HepG2 (cell line): ENCODE results near the gene TTC32. TPM values are rescaled to one million over a fixed set of nuclear protein-coding genes. Genes with fewer than 3 reads are reported as not detected.

Experiments used
- ATAC-seq: fragments of 200-7000 bp; cut with Tn5 transposase; 3 replicates; pipeline ENCODE4 v1.9.1; 2020; ENCODE audit warnings: mild to moderate bottlenecking, moderate library complexity
- BruUV-seq: library from RNA; stranded (reverse); fragments of 400-500 nt; replicated peaks from 2 replicates; lab custom pipeline; 2021; lab: Mats Ljungman, UMichigan
- CTCF ChIA-PET: fragments of 300-600 bp; formaldehyde crosslinking; extraction: SDS; loops from one replicate; lab custom pipeline; 2021; ENCODE audit warnings: low total read pairs, inconsistent platforms, low intra/inter-chr PET ratio; lab: Yijun Ruan, JAX
- POLR2A ChIA-PET: fragments of 350-600 bp; sonication (Branson Sonifier 250); formaldehyde crosslinking; loops from one replicate; lab custom pipeline; 2020; ENCODE audit warnings: antibody characterized with exemption, inconsistent platforms; lab: Yijun Ruan, JAX
- DNase-seq: peaks from one replicate; pipeline ENCODE4 v3.0.0-alpha.2; 2015; ENCODE audit warnings: low spot score
- FAIRE-seq: peaks from 3 replicates; lab custom pipeline; 2011; peaks lifted over from hg19 to GRCh38; lab: Jason Lieb, UNC
- H2AFZ ChIP-seq: one replicate; pipeline ENCODE4 v1.6.1; 2011; ENCODE audit warnings: low read length, inconsistent platforms
- H3K27ac ChIP-seq: fragments of 300-600 bp; 3 replicates; pipeline ENCODE4 v1.8.0; 2011; ENCODE audit warnings: mixed run types, mild to moderate bottlenecking, mixed read lengths, low read length, inconsistent platforms; ENCODE audit not compliant: insufficient read depth; ENCODE audit errors: extremely low read length
- H3K27me3 ChIP-seq, 2 experiments: fragments of 200-600 bp in 1 of 2; 2 replicates in 1 of 2; 3 replicates in 1 of 2; pipeline versions ENCODE4 v1.6.0 to v1.8.0; 2011; ENCODE audit warnings: low read length in 2 of 2, mild to moderate bottlenecking in 2 of 2, moderate library complexity in 2 of 2, inconsistent platforms in 1 of 2; ENCODE audit not compliant: insufficient read depth in 2 of 2, control insufficient read depth in 1 of 2
- H3K36me3 ChIP-seq, 2 experiments: fragments of 200-600 bp in 1 of 2; replicated peaks in 1 of 2; 2 replicates in 1 of 2; 3 replicates in 1 of 2; pipeline versions ENCODE4 v1.5.1 to v1.8.0; 2011; ENCODE audit warnings: low read length in 2 of 2, inconsistent platforms in 1 of 2; ENCODE audit not compliant: insufficient read depth in 2 of 2, control insufficient read depth in 1 of 2
- H3K4me1 ChIP-seq: 2 replicates; pipeline ENCODE4 v1.5.1; 2012; ENCODE audit warnings: low read length, inconsistent platforms; ENCODE audit not compliant: insufficient read depth
- H3K4me2 ChIP-seq: 2 replicates; pipeline ENCODE4 v1.6.0; 2011; ENCODE audit warnings: low read depth, low read length, inconsistent platforms
- H3K4me3 ChIP-seq, 3 experiments: fragments of 200-600 bp in 1 of 3; sonication (generic), shearing (Covaris generic) in 1 of 3; replicated peaks in 1 of 3; 2 replicates each; pipeline ENCODE4 v1.5.1; 2011 to 2016; ENCODE audit warnings: low read length in 3 of 3, inconsistent platforms in 2 of 3, low read depth in 2 of 3, mild to moderate bottlenecking in 2 of 3, control low read depth in 1 of 3, mixed read lengths in 1 of 3; ENCODE audit not compliant: insufficient read depth in 1 of 3
- H3K79me2 ChIP-seq: one replicate; pipeline ENCODE4 v1.6.1; 2011; ENCODE audit warnings: low read length, inconsistent platforms; ENCODE audit not compliant: insufficient read depth
- H3K9ac ChIP-seq: 2 replicates; pipeline ENCODE4 v1.6.0; 2011; ENCODE audit warnings: mild to moderate bottlenecking, low read depth, low read length, inconsistent platforms; ENCODE audit not compliant: insufficient read depth
- H3K9me3 ChIP-seq: 2 replicates; pipeline ENCODE4 v1.5.1; 2012; ENCODE audit warnings: mild to moderate bottlenecking, low read length
- H4K20me1 ChIP-seq: 2 replicates; pipeline ENCODE4 v1.6.0; 2011; ENCODE audit warnings: inconsistent platforms, mild to moderate bottlenecking, low read length, moderate library complexity; ENCODE audit not compliant: insufficient read depth
- ADNP ChIP-seq: sonication (generic); formaldehyde crosslinking; IDR thresholded peaks from 2 replicates; pipeline ENCODE4 v1.4.0; 2020; ENCODE audit warnings: missing genetic modification reagents
- DMTF1 ChIP-seq: sonication (generic); formaldehyde crosslinking; IDR thresholded peaks from 2 replicates; pipeline ENCODE4 v1.4.0; 2020; ENCODE audit warnings: mild to moderate bottlenecking, missing genetic modification reagents
- ERF ChIP-seq: IDR thresholded peaks from 2 replicates; pipeline ENCODE4 v1.6.1; 2018; ENCODE audit warnings: missing biosample characterization, missing genetic modification reagents
- GATAD1 ChIP-seq: IDR thresholded peaks from 2 replicates; pipeline ENCODE4 v1.6.1; 2016; ENCODE audit warnings: missing genetic modification reagents, missing compliant biosample characterization
- MAFF ChIP-seq: IDR thresholded peaks from 2 replicates; pipeline ENCODE4 v1.6.1; 2011; ENCODE audit warnings: low read depth, low read length, improper control_type of control experiment
- MTF1 ChIP-seq: sonication (generic); formaldehyde crosslinking; IDR thresholded peaks from 2 replicates; pipeline ENCODE4 v1.5.0; 2020; ENCODE audit warnings: missing genetic modification reagents
- RAD21 ChIP-seq: fragments of 450-650 bp; formaldehyde crosslinking; IDR thresholded peaks from 2 replicates; pipeline ENCODE4 v1.5.0; 2020; ENCODE audit warnings: mild to moderate bottlenecking
- SMAD1 ChIP-seq: sonication (generic); formaldehyde crosslinking; IDR thresholded peaks from 2 replicates; pipeline ENCODE4 v1.4.0; 2020; ENCODE audit warnings: missing genetic modification reagents, low read depth, mild to moderate bottlenecking, borderline replicate concordance
- ZBTB3 ChIP-seq: sonication (generic); formaldehyde crosslinking; IDR thresholded peaks from 2 replicates; pipeline ENCODE4 v1.4.0; 2020; ENCODE audit warnings: low read depth, mild to moderate bottlenecking, moderate library complexity, missing genetic modification reagents, borderline replicate concordance
- ZBTB43 ChIP-seq: sonication (generic); formaldehyde crosslinking; conservative IDR thresholded peaks from 2 replicates; pipeline ENCODE4 v1.4.0; 2020; ENCODE audit warnings: missing genetic modification reagents
- ZMAT5 ChIP-seq: sonication (generic); formaldehyde crosslinking; IDR thresholded peaks from 2 replicates; pipeline ENCODE4 v1.5.0; 2020; ENCODE audit warnings: mild to moderate bottlenecking, low read depth, missing genetic modification reagents, borderline replicate concordance
- ZNF549 ChIP-seq: sonication (generic); formaldehyde crosslinking; IDR thresholded peaks from 2 replicates; pipeline ENCODE4 v1.5.0; 2020; ENCODE audit warnings: missing genetic modification reagents
- ZNF75D ChIP-seq: sonication (generic); formaldehyde crosslinking; IDR thresholded peaks from 2 replicates; pipeline ENCODE4 v1.8.1; 2023; ENCODE audit warnings: missing genetic modification reagents, mild to moderate bottlenecking, borderline replicate concordance
- WGBS: methylation state at CpG from one replicate; pipeline ENCODE4 v1.1.6; 2017; ENCODE audit warnings: low lambda C conversion rate; 5-methylcytosine and 5-hydroxymethylcytosine counted together
- in situ Hi-C: cut with HindIII; loops from 2 replicates; pipeline ENCODE4 v1.10.0; 2017; ENCODE audit warnings: low pct_unique_long_range_greater_than_20kb; ENCODE audit not compliant: extremely low pct_ligation_motif_present
- intact Hi-C: fragments of 100-400 bp; cut with micrococcal nuclease; formaldehyde crosslinking; loops from one replicate; pipeline ENCODE4 v1.10.0; 2022; ENCODE audit not compliant: unreplicated experiment
- polyA plus RNA-seq, 8 experiments: library from polyadenylated mRNA; depleted of rRNA in 3 of 8; stranded (reverse) in 7 of 8; unstranded in 1 of 8; fragments of >200 nt; fragmentation: Illumina TruSeq in 4 of 8; extraction: Trizol in 4 of 8; gene quantifications; 2 replicates each; pipeline versions ENCODE4 v1.2.1 to v1.2.3, GENCODE V29; 2011 to 2016; ENCODE audit warnings: low read depth in 4 of 8, missing spikeins in 1 of 8, mixed read lengths in 1 of 8; ENCODE audit not compliant: insufficient read depth in 1 of 8
- total RNA-seq, 5 experiments: library from RNA; depleted of rRNA; stranded (reverse); fragments of >200 nt; fragmentation: Illumina TruSeq; extraction: Trizol; gene quantifications; 2 replicates each; pipeline ENCODE4 v1.2.3, GENCODE V29; 2016; ENCODE audit warnings: low read depth in 1 of 5

TTC32 gene
- total and polyA plus RNA-seq, 2 of the 13 experiments (the other 11 are each of a cell fraction or from before 2014, with no cell fraction given), result 21.6 to 38.3 TPM

- no peaks in the 10 kb centered on the region for H4K20me1 ChIP-seq
Observed at GRCh38 chr2:19865151-19865550, 36.6 kb downstream of the TTC32 start.

More at GRCh38 chr2:19865151-19865550, 36.6 kb downstream of the TTC32 start:
- 15% methylated on average over 2 of the region's 2 CpGs for WGBS
- ATAC-seq (no peak), FAIRE-seq (no peak), DNase-seq (no peak)
- H3K4me3 ChIP-seq, result no peak overlapping the region
- H2AFZ ChIP-seq, result no peak overlapping the region
- no peak overlapping the region for H3K4me2 ChIP-seq
- ChIA-PET POLR2A (interaction anchor here (1.1 kb wide), 1 partner anchor 518 kb away, joined by 3 read pairs; no protein-coding TSS in a partner anchor), CTCF (no interaction called here)
- peaks cover 39% of the 10 kb centered on the region for H3K4me1 ChIP-seq
- intact Hi-C loops (loop anchor here (10.0 kb wide), 1 partner anchor 1430 kb away; no protein-coding TSS in a partner anchor), in situ Hi-C loops (loop anchor here (10.0 kb wide), 1 partner anchor 1110 kb away; no protein-coding TSS in a partner anchor)
- H3K9me3 ChIP-seq, result no peaks in the 10 kb centered on the region
- no TSS peak for BruUV-seq
- TF ChIP-seq MTF1 (CRISPR knock-in tag) (no peak), ZBTB3 (no peak), DMTF1 (CRISPR knock-in tag) (no peak), RAD21 (no peak), ADNP (CRISPR knock-in tag) (no peak), ZNF75D (CRISPR knock-in tag) (no peak), SMAD1 (CRISPR knock-in tag) (no peak), GATAD1 (CRISPR knock-in tag) (no peak), ZNF549 (CRISPR knock-in tag) (no peak), ZMAT5 (CRISPR knock-in tag) (no peak), MAFF (no peak), ZBTB43 (CRISPR knock-in tag) (no peak), ERF (CRISPR knock-in tag) (no peak)
- no peak overlapping the region for H3K27ac ChIP-seq
- no peaks in the 10 kb centered on the region for H3K79me2 ChIP-seq
- peaks cover 5 to 15% of the 10 kb centered on the region in 2 experiments; a peak in 3 of 5 replicates for H3K27me3 ChIP-seq
- H3K36me3 ChIP-seq, result no peaks in the 10 kb centered on the region
- H3K9ac ChIP-seq, result no peak overlapping the region
